PC-3 (cell line): ENCODE results near the gene CLEC2L. TPM values are rescaled to one million over a fixed set of nuclear protein-coding genes. Genes with fewer than 3 reads are reported as not detected.
"Not testable (repeated sequence)": the region's sequence is repeated elsewhere in the genome, so short reads cannot be mapped to it uniquely, and the experiment has no call there.

ENCODE experiments used
- ATAC-seq: fragments of 200-7000 bp; cut with Tn5 transposase; 2 replicates; pipeline ENCODE4 v1.9.1; 2020; ENCODE audit warnings: mild to moderate bottlenecking, moderate library complexity
- BruUV-seq: library from RNA; stranded (reverse); fragments of 400-500 nt; replicated peaks from 2 replicates; lab custom pipeline; 2021; lab: Mats Ljungman, UMichigan
- CTCF ChIA-PET: fragments of 300-600 bp; sonication (Branson Sonifier 250); formaldehyde crosslinking; loops from one replicate; lab custom pipeline; 2022; ENCODE audit warnings: antibody characterized with exemption; lab: Charles Lee
- POLR2A ChIA-PET: fragments of 300-600 bp; sonication (Branson Sonifier 250); formaldehyde crosslinking; loops from one replicate; lab custom pipeline; 2022; ENCODE audit warnings: antibody characterized with exemption; ENCODE audit not compliant: unreplicated experiment; lab: Charles Lee
- DNase-seq: peaks from one replicate; pipeline ENCODE4 v3.0.0-alpha.2; 2015
- H2AFZ ChIP-seq: fragments of 300-600 bp; sonication (generic); 2 replicates; pipeline ENCODE4 v1.6.0; 2016; ENCODE audit warnings: antibody characterized with exemption, low read length
- H3F3A ChIP-seq: fragments of 300-600 bp; sonication (generic); one replicate; pipeline ENCODE4 v1.6.0; 2017; ENCODE audit warnings: antibody characterized with exemption, low read length, control low read depth, mild to moderate bottlenecking; ENCODE audit not compliant: unreplicated experiment
- H3K27ac ChIP-seq: fragments of 300-600 bp; sonication (generic); 2 replicates; pipeline ENCODE4 v1.5.1; 2016; ENCODE audit warnings: mild to moderate bottlenecking, low read length
- H3K27me3 ChIP-seq: fragments of 300-600 bp; sonication (generic); 2 replicates; pipeline ENCODE4 v1.6.1; 2016; ENCODE audit warnings: low read length, mixed read lengths
- H3K36me3 ChIP-seq: fragments of 300-600 bp; sonication (generic); 2 replicates; pipeline ENCODE4 v1.6.1; 2016; ENCODE audit warnings: low read depth, mixed run types, low read length, mixed read lengths
- H3K4me1 ChIP-seq: fragments of 300-600 bp; sonication (generic); 2 replicates; pipeline ENCODE4 v1.5.1; 2016; ENCODE audit warnings: low read length; ENCODE audit not compliant: insufficient read depth
- H3K4me2 ChIP-seq: fragments of 300-600 bp; sonication (generic); 2 replicates; pipeline ENCODE4 v1.6.0; 2016; ENCODE audit warnings: low read length
- H3K4me3 ChIP-seq: fragments of 300-600 bp; sonication (generic); 2 replicates; pipeline ENCODE4 v1.5.1; 2016; ENCODE audit warnings: mild to moderate bottlenecking, low read length, mixed read lengths
- H3K79me2 ChIP-seq: fragments of 300-600 bp; sonication (generic); 2 replicates; pipeline ENCODE4 v1.6.1; 2017; ENCODE audit warnings: low read length, mixed read lengths
- H3K9ac ChIP-seq: fragments of 300-600 bp; sonication (generic); 2 replicates; pipeline ENCODE4 v1.6.0; 2016; ENCODE audit warnings: mild to moderate bottlenecking, low read length
- H3K9me2 ChIP-seq: fragments of 300-600 bp; sonication (generic); replicated peaks from 2 replicates; pipeline ENCODE4 v1.6.1; 2016; ENCODE audit warnings: mixed run types, low read length, mixed read lengths
- H3K9me3 ChIP-seq: fragments of 300-600 bp; sonication (generic); 2 replicates; pipeline ENCODE4 v1.6.1; 2016; ENCODE audit warnings: low read length, mixed read lengths
- H4K20me1 ChIP-seq: fragments of 300-600 bp; sonication (generic); 2 replicates; pipeline ENCODE4 v1.6.1; 2016; ENCODE audit warnings: low read length, mixed read lengths
- CTCF ChIP-seq: fragments of 300-600 bp; sonication (generic); conservative IDR thresholded peaks from 2 replicates; pipeline ENCODE4 v1.5.1; 2017; ENCODE audit warnings: antibody characterized with exemption, low read depth, mild to moderate bottlenecking, low read length
- EZH2 ChIP-seq: fragments of 300-600 bp; sonication (generic); IDR thresholded peaks from one replicate; pipeline ENCODE4 v1.6.1; 2017; ENCODE audit warnings: antibody characterized with exemption, mild to moderate bottlenecking, low read length; ENCODE audit not compliant: unreplicated experiment
- EZH2phosphoT487 ChIP-seq: fragments of 300-600 bp; sonication (generic); IDR thresholded peaks from 2 replicates; pipeline ENCODE4 v1.6.1; 2018; ENCODE audit warnings: mild to moderate bottlenecking, antibody characterized with exemption, low read length, borderline replicate concordance
- intact Hi-C: fragments of 100-400 bp; cut with micrococcal nuclease; formaldehyde crosslinking; loops from 2 replicates; pipeline ENCODE4 v1.9.0; 2023
- total RNA-seq: library from RNA; depleted of rRNA; stranded (reverse); fragments of >200 nt; gene quantifications from 2 replicates; pipeline ENCODE4 v1.2.3, GENCODE V29; 2014

Gene CLEC2L
- total RNA-seq, 1 experiment from 2014 or later, result not detected

GRCh38 chr7:139543801-139544603 lies 20.5 kb downstream of the CLEC2L start:
- ATAC-seq, result no peak
- Histone ChIP-seq H3K9ac (no peak overlapping the region), H3K27me3 (no peaks in the 10 kb centered on the region), H2AFZ (no peak overlapping the region), H3K9me3 (no peaks in the 10 kb centered on the region), H3K27ac (no peak overlapping the region), H3K4me3 (no peak overlapping the region), H3K4me1 (no peaks in the 10 kb centered on the region), H3K9me2 (no peaks in the 10 kb centered on the region), H3K79me2 (no peaks in the 10 kb centered on the region), H3K4me2 (no peak overlapping the region), H4K20me1 (no peaks in the 10 kb centered on the region), H3K36me3 (no peaks in the 10 kb centered on the region), H3F3A (no peaks in the 10 kb centered on the region)
- intact Hi-C loops, result no loop called here
- no TSS peak for BruUV-seq
- DNase-seq, result no peak
- ChIA-PET POLR2A (interaction anchor here (0.6 kb wide), 1 partner anchor 24 kb away, joined by 3 read pairs; no protein-coding TSS in a partner anchor), CTCF (no interaction called here)
- no peak for TF ChIP-seq EZH2phosphoT487
- TF ChIP-seq EZH2, result no peak
- no peak for TF ChIP-seq CTCF

- Histone ChIP-seq H2AFZ (no peak overlapping the region), H3K9ac (no peak overlapping the region), H3K9me3 (no peaks in the 10 kb centered on the region), H3K79me2 (no peaks in the 10 kb centered on the region), H3K9me2 (no peaks in the 10 kb centered on the region), H3K36me3 (no peaks in the 10 kb centered on the region), H3K27me3 (no peaks in the 10 kb centered on the region), H4K20me1 (no peaks in the 10 kb centered on the region), H3K4me2 (no peak overlapping the region), H3K4me3 (no peak overlapping the region), H3K27ac (no peak overlapping the region), H3K4me1 (no peaks in the 10 kb centered on the region), H3F3A (no peaks in the 10 kb centered on the region)
- intact Hi-C loops, result no loop called here
- no TSS peak for BruUV-seq
- POLR2A ChIA-PET, result no interaction called here
- ATAC-seq (no peak), DNase-seq (no peak)
- CTCF ChIA-PET, result no interaction called here
- TF ChIP-seq EZH2, result no peak
- no peak for TF ChIP-seq EZH2phosphoT487
- TF ChIP-seq CTCF, result no peak
These were observed 21.2 kb downstream of the CLEC2L start for GRCh38 chr7:139544645-139545044.

GRCh38 chr7:139548302-139549028 lies 25.0 kb downstream of the CLEC2L start:
- Histone ChIP-seq H3K27ac (no peak overlapping the region), H3K27me3 (no peaks in the 10 kb centered on the region), H3K4me2 (no peak overlapping the region), H3K36me3 (no peaks in the 10 kb centered on the region), H3K9ac (no peak overlapping the region), H3K79me2 (no peaks in the 10 kb centered on the region), H3K4me1 (peaks cover 4% of the 10 kb centered on the region; the same call in 1 of the 2 replicates), H3F3A (no peaks in the 10 kb centered on the region), H4K20me1 (no peaks in the 10 kb centered on the region), H3K9me3 (no peaks in the 10 kb centered on the region), H3K4me3 (no peak overlapping the region), H3K9me2 (no peaks in the 10 kb centered on the region), H2AFZ (no peak overlapping the region)
- TF ChIP-seq CTCF, result no peak
- no peak for TF ChIP-seq EZH2phosphoT487
- ChIA-PET CTCF (no interaction called here), POLR2A (no interaction called here)
- intact Hi-C loops, result no loop called here
- no TSS peak for BruUV-seq
- DNase-seq (no peak), ATAC-seq (no peak)

GRCh38 chr7:139553991-139554700 lies 30.7 kb downstream of the CLEC2L start:
- H3K79me2 ChIP-seq, CTCF ChIA-PET, H3K9me3 ChIP-seq, ATAC-seq, H2AFZ ChIP-seq, POLR2A ChIA-PET, H3K9me2 ChIP-seq, H3K36me3 ChIP-seq, H3K4me2 ChIP-seq, H3F3A ChIP-seq, H3K4me1 ChIP-seq, H3K27me3 ChIP-seq, H3K4me3 ChIP-seq, H4K20me1 ChIP-seq, BruUV-seq, H3K9ac ChIP-seq, DNase-seq, H3K27ac ChIP-seq: not testable (repeated sequence)
- intact Hi-C loops, result loop anchor here (10.0 kb wide), 1 partner anchor 59 kb away; no protein-coding TSS in a partner anchor
